ENCODE data around the gene MAN2B2. TPM values are rescaled to one million over a fixed set of nuclear protein-coding genes. Genes with fewer than 3 reads are reported as not detected.

MAN2B2 gene
- total RNA-seq, 1 donor from 2014 or later, result 32.2 TPM

- no peaks in the 10 kb centered on the region for H3K27me3 ChIP-seq (ENCODE audit: insufficient read depth, low read length)
- FAIRE-seq, result no peak
- no peak overlapping the region for H3K27ac ChIP-seq (ENCODE audit: low read depth, low read length)
- no peak overlapping the region for H3K4me2 ChIP-seq (ENCODE audit: low read length)
- no peak overlapping the region for H3K4me3 Mint-ChIP-seq (ENCODE audit: unreplicated experiment)
- no peak overlapping the region for H3K4me3 ChIP-seq (ENCODE audit: insufficient read depth, low read depth, low read length)
- no peaks in the 10 kb centered on the region for H4K20me1 ChIP-seq (ENCODE audit: insufficient read depth, low read length)
- H3K4me1 Mint-ChIP-seq (ENCODE audit: low read depth, unreplicated experiment), result peaks cover 7% of the 10 kb centered on the region
- peaks cover 21% of the 10 kb centered on the region for H3K27me3 Mint-ChIP-seq (ENCODE audit: low read depth, unreplicated experiment)
- H3K27ac Mint-ChIP-seq (ENCODE audit: unreplicated experiment), result no peak overlapping the region
- no peak for TF ChIP-seq CTCF (IDR thresholded peaks at IDR 0.05; ENCODE audit: insufficient read depth, low read depth, low read length)
- TF ChIP-seq EZH2 (IDR thresholded peaks at IDR 0.05; ENCODE audit: insufficient read depth, low read length), result no peak
- DNase-seq (ENCODE audit: low read depth), result no peak
- no peak overlapping the region for H3K9ac ChIP-seq (ENCODE audit: low read length)
- H3K36me3 ChIP-seq (ENCODE audit: insufficient read depth, low read length), result no peaks in the 10 kb centered on the region
- H3K79me2 ChIP-seq (ENCODE audit: insufficient read depth, low read length), result no peaks in the 10 kb centered on the region
- no peaks in the 10 kb centered on the region for H3K9me3 ChIP-seq (ENCODE audit: insufficient read depth, low read depth, low read length)
- no peaks in the 10 kb centered on the region for H3K9me3 Mint-ChIP-seq (ENCODE audit: unreplicated experiment)
- no peaks in the 10 kb centered on the region for H3K4me1 ChIP-seq (ENCODE audit: insufficient read depth, low read length)
- no peaks in the 10 kb centered on the region for H3K36me3 Mint-ChIP-seq (ENCODE audit: low read depth, unreplicated experiment)
- no peak overlapping the region for H2AFZ ChIP-seq (ENCODE audit: low read depth, low read length)
Measured at GRCh38 chr4:6526671-6527091, 48.3 kb upstream of the MAN2B2 start.

DNA sequence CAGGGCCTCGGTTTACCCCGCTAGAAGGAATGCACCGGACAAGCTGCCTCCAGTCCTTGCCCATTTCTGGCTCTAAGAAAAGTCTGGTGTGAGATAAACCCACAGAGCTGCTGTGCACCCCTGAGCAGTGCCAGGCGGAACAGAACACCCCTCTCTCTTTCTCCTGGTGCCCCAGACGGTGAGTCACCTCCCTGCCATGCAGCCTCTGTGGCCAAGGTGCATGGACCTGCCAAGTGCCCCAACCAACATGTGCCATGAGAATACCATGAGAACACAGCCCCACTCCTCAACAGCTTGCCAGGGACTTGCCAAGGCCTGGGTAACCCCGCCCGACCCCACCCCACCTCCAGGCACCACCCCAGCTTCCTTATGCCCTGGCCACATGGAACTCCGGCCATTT lies 47.7 kb upstream of the MAN2B2 start:
- no peak for DNase-seq (ENCODE audit: low read depth)
- TF ChIP-seq EZH2 (IDR thresholded peaks at IDR 0.05; ENCODE audit: insufficient read depth, low read length), result no peak
- no peak for TF ChIP-seq CTCF (IDR thresholded peaks at IDR 0.05; ENCODE audit: insufficient read depth, low read depth, low read length)
- no peak overlapping the region for H3K9ac ChIP-seq (ENCODE audit: low read length)
- no peaks in the 10 kb centered on the region for H3K36me3 ChIP-seq (ENCODE audit: insufficient read depth, low read length)
- no peak for FAIRE-seq
- H3K27ac Mint-ChIP-seq (ENCODE audit: unreplicated experiment), result peak overlapping the region; percentile 47
- no peaks in the 10 kb centered on the region for H3K79me2 ChIP-seq (ENCODE audit: insufficient read depth, low read length)
- no peaks in the 10 kb centered on the region for H3K36me3 Mint-ChIP-seq (ENCODE audit: low read depth, unreplicated experiment)
- peaks cover 7% of the 10 kb centered on the region for H3K4me1 Mint-ChIP-seq (ENCODE audit: low read depth, unreplicated experiment)
- no peak overlapping the region for H2AFZ ChIP-seq (ENCODE audit: low read depth, low read length)
- H3K4me3 ChIP-seq (ENCODE audit: insufficient read depth, low read depth, low read length), result no peak overlapping the region
- no peak overlapping the region for H3K27ac ChIP-seq (ENCODE audit: low read depth, low read length)
- H3K9me3 Mint-ChIP-seq (ENCODE audit: unreplicated experiment), result no peaks in the 10 kb centered on the region
- no peaks in the 10 kb centered on the region for H3K27me3 ChIP-seq (ENCODE audit: insufficient read depth, low read length)
- H4K20me1 ChIP-seq (ENCODE audit: insufficient read depth, low read length), result no peaks in the 10 kb centered on the region
- no peak overlapping the region for H3K4me3 Mint-ChIP-seq (ENCODE audit: unreplicated experiment)
- H3K27me3 Mint-ChIP-seq (ENCODE audit: low read depth, unreplicated experiment), result peaks cover 26% of the 10 kb centered on the region
- H3K4me2 ChIP-seq (ENCODE audit: low read length), result no peak overlapping the region
- H3K9me3 ChIP-seq (ENCODE audit: insufficient read depth, low read depth, low read length), result no peaks in the 10 kb centered on the region
- H3K4me1 ChIP-seq (ENCODE audit: insufficient read depth, low read length), result no peaks in the 10 kb centered on the region

- no peak overlapping the region for H3K27ac Mint-ChIP-seq (ENCODE audit: unreplicated experiment)
- no peaks in the 10 kb centered on the region for H3K79me2 ChIP-seq (ENCODE audit: insufficient read depth, low read length)
- H3K27me3 ChIP-seq (ENCODE audit: insufficient read depth, low read length), result no peaks in the 10 kb centered on the region
- H3K4me3 ChIP-seq (ENCODE audit: insufficient read depth, low read depth, low read length), result no peak overlapping the region
- H3K9me3 Mint-ChIP-seq (ENCODE audit: unreplicated experiment), result no peaks in the 10 kb centered on the region
- H3K4me2 ChIP-seq (ENCODE audit: low read length), result no peak overlapping the region
- H3K27me3 Mint-ChIP-seq (ENCODE audit: low read depth, unreplicated experiment), result peaks cover 32% of the 10 kb centered on the region
- H3K9ac ChIP-seq (ENCODE audit: low read length), result no peak overlapping the region
- H3K27ac ChIP-seq (ENCODE audit: low read depth, low read length), result no peak overlapping the region
- H3K36me3 Mint-ChIP-seq (ENCODE audit: low read depth, unreplicated experiment), result no peaks in the 10 kb centered on the region
- no peak for DNase-seq (ENCODE audit: low read depth)
- no peaks in the 10 kb centered on the region for H3K36me3 ChIP-seq (ENCODE audit: insufficient read depth, low read length)
- no peaks in the 10 kb centered on the region for H3K4me1 ChIP-seq (ENCODE audit: insufficient read depth, low read length)
- no peak overlapping the region for H3K4me3 Mint-ChIP-seq (ENCODE audit: unreplicated experiment)
- no peaks in the 10 kb centered on the region for H3K9me3 ChIP-seq (ENCODE audit: insufficient read depth, low read depth, low read length)
- H4K20me1 ChIP-seq (ENCODE audit: insufficient read depth, low read length), result no peaks in the 10 kb centered on the region
- peaks cover 7% of the 10 kb centered on the region for H3K4me1 Mint-ChIP-seq (ENCODE audit: low read depth, unreplicated experiment)
- FAIRE-seq, result no peak
- TF ChIP-seq CTCF (IDR thresholded peaks at IDR 0.05; ENCODE audit: insufficient read depth, low read depth, low read length) (no peak), EZH2 (IDR thresholded peaks at IDR 0.05; ENCODE audit: insufficient read depth, low read length) (no peak)
- no peak overlapping the region for H2AFZ ChIP-seq (ENCODE audit: low read depth, low read length)
Measured at GRCh38 chr4:6527683-6528595, 47.0 kb upstream of the MAN2B2 start.

Data from astrocyte (in vitro differentiated cells and primary cell).